ENCODE data around the gene PTPRD. TPM values are rescaled to one million over a fixed set of nuclear protein-coding genes. Genes with fewer than 3 reads are reported as not detected.
A peak's percentile ranks its signal among the peaks of the same experiment; 100 is the strongest.

PTPRD gene
- total and polyA plus RNA-seq, 2 donors from 2014 or later, result 6.4 to 78.9 TPM

DNA sequence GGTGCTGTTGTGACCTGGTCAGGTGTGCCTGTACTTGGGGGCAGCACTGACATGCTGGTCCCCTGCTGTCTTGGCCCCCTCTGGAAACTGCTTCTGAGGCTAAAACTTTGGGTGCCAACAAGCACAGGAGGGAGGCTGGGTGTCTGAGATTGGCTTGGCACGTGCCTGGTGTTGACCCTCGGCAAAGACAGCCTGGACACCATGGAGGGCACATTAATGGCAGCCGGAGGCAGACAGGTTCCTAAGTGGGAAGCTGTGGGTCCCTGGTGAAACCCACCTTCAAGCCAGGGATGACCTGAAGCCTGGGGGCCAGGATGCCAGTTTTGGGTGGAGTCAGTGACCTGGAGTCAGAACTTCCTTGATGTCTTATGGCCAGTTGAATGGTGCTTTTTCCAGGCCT is 894.1 kb downstream of the PTPRD start:
- TF ChIP-seq, protein P1, sequence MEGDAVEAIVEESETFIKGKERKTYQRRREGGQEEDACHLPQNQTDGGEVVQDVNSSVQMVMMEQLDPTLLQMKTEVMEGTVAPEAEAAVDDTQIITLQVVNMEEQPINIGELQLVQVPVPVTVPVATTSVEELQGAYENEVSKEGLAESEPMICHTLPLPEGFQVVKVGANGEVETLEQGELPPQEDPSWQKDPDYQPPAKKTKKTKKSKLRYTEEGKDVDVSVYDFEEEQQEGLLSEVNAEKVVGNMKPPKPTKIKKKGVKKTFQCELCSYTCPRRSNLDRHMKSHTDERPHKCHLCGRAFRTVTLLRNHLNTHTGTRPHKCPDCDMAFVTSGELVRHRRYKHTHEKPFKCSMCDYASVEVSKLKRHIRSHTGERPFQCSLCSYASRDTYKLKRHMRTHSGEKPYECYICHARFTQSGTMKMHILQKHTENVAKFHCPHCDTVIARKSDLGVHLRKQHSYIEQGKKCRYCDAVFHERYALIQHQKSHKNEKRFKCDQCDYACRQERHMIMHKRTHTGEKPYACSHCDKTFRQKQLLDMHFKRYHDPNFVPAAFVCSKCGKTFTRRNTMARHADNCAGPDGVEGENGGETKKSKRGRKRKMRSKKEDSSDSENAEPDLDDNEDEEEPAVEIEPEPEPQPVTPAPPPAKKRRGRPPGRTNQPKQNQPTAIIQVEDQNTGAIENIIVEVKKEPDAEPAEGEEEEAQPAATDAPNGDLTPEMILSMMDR (IDR thresholded peaks at IDR 0.05; ENCODE audit: borderline replicate concordance, extremely low read depth, insufficient read depth), result no peak
- Histone ChIP-seq H3K4me3 (ENCODE audit: low read length in 3 of 3) (no peak overlapping the region), H3K4me1 (ENCODE audit: control insufficient read depth in 2 of 3, insufficient read depth in 2 of 3, low read depth in 1 of 3, low read length in 3 of 3) (no peaks in the 10 kb centered on the region), H3K9ac (ENCODE audit: low read length in 3 of 3) (no peak overlapping the region), H3K9me3 (ENCODE audit: control insufficient read depth in 2 of 3, insufficient read depth in 1 of 3, low read length in 3 of 3) (peaks cover 0 to 11% (median 0%) of the 10 kb centered on the region in 3 donors), H3K36me3 (ENCODE audit: control insufficient read depth in 2 of 3, insufficient read depth in 3 of 3, low read length in 3 of 3) (no peaks in the 10 kb centered on the region), H3K27me3 (ENCODE audit: control insufficient read depth, insufficient read depth, low read length) (no peaks in the 10 kb centered on the region), H3K27ac (ENCODE audit: low read depth in 2 of 2, low read length in 2 of 2) (no peak overlapping the region)
- intact Hi-C loops (cut with DNase I), result no loop called here
- DNase-seq (no peak), FAIRE-seq (no peak)

DNA sequence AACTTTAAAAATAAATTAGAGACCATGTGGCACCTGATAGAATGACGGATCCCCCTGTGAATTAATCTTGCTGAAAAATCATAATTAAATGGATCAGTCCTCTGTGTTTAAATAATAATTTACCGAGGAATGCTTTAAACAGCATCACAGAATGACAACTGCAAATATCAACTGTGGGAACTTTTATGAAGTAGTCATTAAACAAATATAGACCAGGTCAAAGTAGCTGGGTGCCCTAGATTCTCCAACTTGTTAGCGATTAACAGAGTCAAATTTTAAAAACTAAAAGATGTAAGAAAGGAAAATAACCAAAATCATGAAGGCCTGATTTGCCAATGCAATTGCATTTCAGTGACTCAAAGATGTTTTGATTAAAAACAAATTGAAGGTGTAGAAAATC is 933.4 kb downstream of the PTPRD start:
- DNase-seq (no peak), FAIRE-seq (no peak)

DNA sequence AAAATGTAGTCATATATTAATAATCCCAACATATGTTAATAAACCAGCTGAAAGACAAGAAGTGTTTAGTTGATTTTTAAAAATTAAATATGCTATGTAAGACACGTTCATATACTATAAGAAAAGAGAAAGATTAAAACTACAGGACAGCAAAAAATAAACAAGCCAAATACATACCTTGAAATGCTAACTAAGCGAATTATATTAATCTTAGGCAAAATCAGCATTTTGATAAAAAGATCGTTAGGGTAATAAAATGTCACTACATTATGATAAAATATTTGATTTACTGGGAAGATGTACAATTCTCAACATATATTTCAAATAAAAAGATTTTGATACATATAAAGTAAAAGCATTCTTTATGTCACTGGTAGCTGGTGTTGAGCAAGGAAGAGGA is 938.3 kb downstream of the PTPRD start:
- Histone ChIP-seq H3K36me3 (ENCODE audit: control insufficient read depth in 2 of 3, insufficient read depth in 3 of 3, low read length in 3 of 3) (no peaks in the 10 kb centered on the region), H3K4me1 (ENCODE audit: control insufficient read depth in 2 of 3, insufficient read depth in 2 of 3, low read depth in 1 of 3, low read length in 3 of 3) (no peaks in the 10 kb centered on the region), H3K9me3 (ENCODE audit: control insufficient read depth in 2 of 3, insufficient read depth in 1 of 3, low read length in 3 of 3) (no peaks in the 10 kb centered on the region), H3K4me3 (ENCODE audit: low read length in 3 of 3) (no peak overlapping the region), H3K27me3 (ENCODE audit: control insufficient read depth, insufficient read depth, low read length) (no peaks in the 10 kb centered on the region), H3K27ac (ENCODE audit: low read depth in 2 of 2, low read length in 2 of 2) (no peak overlapping the region), H3K9ac (ENCODE audit: low read length in 3 of 3) (no peak overlapping the region)
- TF ChIP-seq, protein P1 (IDR thresholded peaks at IDR 0.05; ENCODE audit: borderline replicate concordance, extremely low read depth, insufficient read depth), result no peak
- DNase-seq, result no peak
- peak; percentile 29 for FAIRE-seq
- intact Hi-C loops (cut with DNase I), result no loop called here

More for the DNA sequence above, 933.4 kb downstream of the PTPRD start:
- H3K36me3 ChIP-seq (ENCODE audit: control insufficient read depth in 2 of 3, insufficient read depth in 3 of 3, low read length in 3 of 3), result no peaks in the 10 kb centered on the region
- H3K9me3 ChIP-seq (ENCODE audit: control insufficient read depth in 2 of 3, insufficient read depth in 1 of 3, low read length in 3 of 3), result no peaks in the 10 kb centered on the region
- H3K27me3 ChIP-seq (ENCODE audit: control insufficient read depth, insufficient read depth, low read length), result no peaks in the 10 kb centered on the region
- intact Hi-C loops (cut with DNase I), result no loop called here
- no peak overlapping the region for H3K27ac ChIP-seq (ENCODE audit: low read depth in 2 of 2, low read length in 2 of 2)
- no peaks in the 10 kb centered on the region for H3K4me1 ChIP-seq (ENCODE audit: control insufficient read depth in 2 of 3, insufficient read depth in 2 of 3, low read depth in 1 of 3, low read length in 3 of 3)
- H3K4me3 ChIP-seq (ENCODE audit: low read length in 3 of 3), result no peak overlapping the region
- TF ChIP-seq, protein P1 (IDR thresholded peaks at IDR 0.05; ENCODE audit: borderline replicate concordance, extremely low read depth, insufficient read depth), result no peak
- H3K9ac ChIP-seq (ENCODE audit: low read length in 3 of 3), result no peak overlapping the region

DNA sequence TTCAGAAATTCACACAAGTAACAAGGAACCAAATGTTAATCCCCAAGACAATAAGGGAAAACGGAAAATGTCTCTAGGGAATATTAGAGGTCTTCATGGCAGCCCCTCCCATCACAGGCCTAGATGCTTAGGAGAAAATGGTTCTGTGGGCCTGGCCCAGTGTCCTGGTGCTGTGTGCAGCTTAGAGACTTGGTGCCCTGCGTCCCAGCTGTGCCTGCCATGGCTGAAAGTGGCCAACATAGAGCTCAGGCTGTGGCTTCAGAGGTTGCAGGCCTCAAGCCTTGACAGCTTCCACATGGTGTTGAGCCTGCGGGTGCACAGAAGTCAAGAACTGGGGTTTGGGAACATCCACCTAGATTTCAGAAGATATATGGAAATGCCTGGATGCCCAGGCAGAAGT is 942.3 kb downstream of the PTPRD start:
- Histone ChIP-seq H3K27ac (ENCODE audit: low read depth in 2 of 2, low read length in 2 of 2) (no peak overlapping the region), H3K9me3 (ENCODE audit: control insufficient read depth in 2 of 3, insufficient read depth in 1 of 3, low read length in 3 of 3) (no peaks in the 10 kb centered on the region), H3K36me3 (ENCODE audit: control insufficient read depth in 2 of 3, insufficient read depth in 3 of 3, low read length in 3 of 3) (no peaks in the 10 kb centered on the region), H3K9ac (ENCODE audit: low read length in 3 of 3) (no peak overlapping the region), H3K4me1 (ENCODE audit: control insufficient read depth in 2 of 3, insufficient read depth in 2 of 3, low read depth in 1 of 3, low read length in 3 of 3) (no peaks in the 10 kb centered on the region), H3K4me3 (ENCODE audit: low read length in 3 of 3) (no peak overlapping the region), H3K27me3 (ENCODE audit: control insufficient read depth, insufficient read depth, low read length) (no peaks in the 10 kb centered on the region)
- no peak for FAIRE-seq
- TF ChIP-seq, protein P1 (IDR thresholded peaks at IDR 0.05; ENCODE audit: borderline replicate concordance, extremely low read depth, insufficient read depth), result no peak
- intact Hi-C loops (cut with DNase I), result no loop called here
- peak in 1 of 5 donors; percentile 22 for DNase-seq

Data from kidney (tissue), 14 donors.